IMR-90 (cell line): Measurements from ENCODE around the gene LRCH3. TPM values are rescaled to one million over a fixed set of nuclear protein-coding genes. Genes with fewer than 3 reads are reported as not detected.

Source experiments
- ATAC-seq: fragments of 200-7000 bp; cut with Tn5 transposase; 2 replicates; pipeline ENCODE4 v1.9.1; 2020; ENCODE audit warnings: low read depth, mild to moderate bottlenecking, moderate library complexity
- BruUV-seq: library from RNA; stranded (reverse); fragments of 400-500 nt; replicated peaks from 2 replicates; lab custom pipeline; 2021; lab: Mats Ljungman, UMichigan
- CTCF ChIA-PET: fragments of 300-600 bp; formaldehyde crosslinking; extraction: SDS; loops from one replicate; lab custom pipeline; 2021; ENCODE audit warnings: antibody characterized with exemption; lab: Yijun Ruan, JAX
- POLR2A ChIA-PET: fragments of 300-600 bp; sonication (Branson Sonifier 250); formaldehyde crosslinking; loops from one replicate; lab custom pipeline; 2022; ENCODE audit warnings: antibody characterized with exemption; ENCODE audit not compliant: unreplicated experiment; lab: Charles Lee
- DNase-seq: peaks from one replicate; pipeline ENCODE4 v3.0.0; 2013
- H2AFZ ChIP-seq: replicated peaks from 2 replicates; pipeline ENCODE3; 2013; ENCODE audit warnings: low read length, mild to moderate bottlenecking; ENCODE audit not compliant: poor library complexity
- H2AK5ac ChIP-seq: 2 replicates; pipeline ENCODE4 v1.6.1; 2013; ENCODE audit warnings: low read depth, low read length, inconsistent platforms
- H2AK9ac ChIP-seq: replicated peaks from 2 replicates; pipeline ENCODE3; 2013; ENCODE audit warnings: mild to moderate bottlenecking, low read depth, low read length, moderate library complexity; ENCODE audit not compliant: poor library complexity
- H2BK120ac ChIP-seq: 2 replicates; pipeline ENCODE4 v1.6.1; 2013; ENCODE audit warnings: low read depth, low read length, inconsistent platforms
- H2BK15ac ChIP-seq: 3 replicates; pipeline ENCODE4 v1.6.1; 2013; ENCODE audit warnings: low read depth, low read length, inconsistent platforms
- H2BK20ac ChIP-seq: 2 replicates; pipeline ENCODE4 v1.6.1; 2013; ENCODE audit warnings: low read depth, mild to moderate bottlenecking, inconsistent platforms, low read length, moderate library complexity
- H2BK5ac ChIP-seq: 2 replicates; pipeline ENCODE4 v1.6.1; 2013; ENCODE audit warnings: mild to moderate bottlenecking, low read depth, low read length, inconsistent platforms; ENCODE audit not compliant: poor library complexity, severe bottlenecking
- H3K14ac ChIP-seq: replicated peaks from 2 replicates; pipeline ENCODE4 v1.6.1; 2013; ENCODE audit warnings: low read depth, low read length, inconsistent platforms
- H3K18ac ChIP-seq: 2 replicates; pipeline ENCODE4 v1.6.1; 2013; ENCODE audit warnings: low read depth, low read length, control low read depth
- H3K23ac ChIP-seq: 2 replicates; pipeline ENCODE4 v1.6.1; 2013; ENCODE audit warnings: low read depth, low read length, inconsistent platforms
- H3K27ac ChIP-seq: 2 replicates; pipeline ENCODE4 v1.5.1; 2013; ENCODE audit warnings: mild to moderate bottlenecking, control low read depth, low read length; ENCODE audit not compliant: insufficient read depth
- H3K27me3 ChIP-seq: 2 replicates; pipeline ENCODE4 v1.6.1; 2013; ENCODE audit warnings: low read length; ENCODE audit not compliant: control insufficient read depth, insufficient read depth
- H3K36me3 ChIP-seq: 2 replicates; pipeline ENCODE4 v1.6.1; 2013; ENCODE audit warnings: low read length, mixed read lengths; ENCODE audit not compliant: control insufficient read depth, insufficient read depth
- H3K4ac ChIP-seq: 2 replicates; pipeline ENCODE4 v1.6.1; 2013; ENCODE audit warnings: low read depth, low read length, inconsistent platforms
- H3K4me1 ChIP-seq: 2 replicates; pipeline ENCODE4 v1.6.1; 2013; ENCODE audit warnings: low read length, mixed read lengths; ENCODE audit not compliant: control insufficient read depth, insufficient read depth
- H3K4me2 ChIP-seq: 2 replicates; pipeline ENCODE4 v1.6.1; 2013; ENCODE audit warnings: low read depth, mild to moderate bottlenecking, control low read depth, low read length, moderate library complexity
- H3K4me3 ChIP-seq: 2 replicates; pipeline ENCODE4 v1.5.1; 2013; ENCODE audit warnings: low read depth, mild to moderate bottlenecking, control low read depth, low read length, moderate library complexity; ENCODE audit not compliant: insufficient read depth
- H3K56ac ChIP-seq: 2 replicates; pipeline ENCODE4 v1.6.1; 2013; ENCODE audit warnings: low read length, inconsistent platforms; ENCODE audit not compliant: insufficient read depth; ENCODE audit errors: extremely low read depth
- H3K79me1 ChIP-seq, 2 experiments: 2 replicates each; pipeline ENCODE4 v1.6.1; 2013; ENCODE audit warnings: low read length in 2 of 2, inconsistent platforms in 1 of 2, low read depth in 1 of 2
- H3K9ac ChIP-seq: 2 replicates; pipeline ENCODE4 v1.6.1; 2013; ENCODE audit warnings: low read depth, low read length, control low read depth
- H3K9me1 ChIP-seq: 2 replicates; pipeline ENCODE4 v1.6.1; 2013; ENCODE audit warnings: low read length, inconsistent platforms; ENCODE audit not compliant: insufficient read depth
- H3K9me3 ChIP-seq: 2 replicates; pipeline ENCODE4 v1.6.1; 2013; ENCODE audit warnings: low read length; ENCODE audit not compliant: control insufficient read depth, insufficient read depth
- H4K20me1 ChIP-seq: 2 replicates; pipeline ENCODE4 v1.6.1; 2013; ENCODE audit warnings: low read length, inconsistent platforms; ENCODE audit not compliant: insufficient read depth
- H4K5ac ChIP-seq: 2 replicates; pipeline ENCODE4 v1.6.1; 2013; ENCODE audit warnings: mild to moderate bottlenecking, low read depth, low read length, control low read depth
- H4K8ac ChIP-seq, 2 experiments: 2 replicates each; pipeline ENCODE4 v1.6.1; 2013; ENCODE audit warnings: low read depth in 2 of 2, low read length in 2 of 2, control low read depth in 1 of 2, inconsistent platforms in 1 of 2
- H4K91ac ChIP-seq: 2 replicates; pipeline ENCODE4 v1.6.1; 2013; ENCODE audit warnings: low read depth, low read length, inconsistent platforms; ENCODE audit not compliant: insufficient read depth
- BHLHE40 ChIP-seq: fragments of 150-350 bp; IDR thresholded peaks from 2 replicates; pipeline ENCODE4 v1.6.1; 2016; ENCODE audit warnings: mild to moderate bottlenecking, low read depth, low read length
- CHD1 ChIP-seq: IDR thresholded peaks from 2 replicates; pipeline ENCODE4 v1.6.1; 2012; ENCODE audit warnings: low read depth, low read length, improper control_type of control experiment
- MAZ ChIP-seq: IDR thresholded peaks from 2 replicates; pipeline ENCODE4 v1.6.1; 2012; ENCODE audit warnings: low read depth, mild to moderate bottlenecking, low read length, improper control_type of control experiment, moderate library complexity, borderline replicate concordance
- MXI1 ChIP-seq: IDR thresholded peaks from 2 replicates; pipeline ENCODE4 v1.6.1; 2012; ENCODE audit warnings: low read depth, mild to moderate bottlenecking, low read length, moderate library complexity, borderline replicate concordance
- WGBS, 2 experiments: methylation state at CpG; one replicate each; pipeline versions ENCODE4 v1.1.5 to v1.1.7; 2013; ENCODE audit warnings: missing lambda C conversion rate in 2 of 2; ENCODE audit not compliant: insufficient read length in 1 of 2; ENCODE audit errors: extremely low coverage in 2 of 2; 5-methylcytosine and 5-hydroxymethylcytosine counted together
- dilution Hi-C: fragments of 300-500 bp; cut with HindIII; formaldehyde crosslinking; loops from one replicate; pipeline ENCODE4 v1.14.3; 2018; ENCODE audit warnings: low sequenced_read_pairs; ENCODE audit not compliant: unreplicated experiment
- in situ Hi-C: fragments of 300-500 bp; cut with MboI; formaldehyde crosslinking; loops from 3 replicates; pipeline ENCODE4 v1.14.3; 2019; ENCODE audit warnings: low sequenced_read_pairs, inconsistent platforms, mixed read lengths
- intact Hi-C: fragments of 100-400 bp; cut with micrococcal nuclease; formaldehyde crosslinking; loops from 2 replicates; pipeline ENCODE4 v1.10.0; 2022
- polyA plus RNA-seq, 3 experiments: library from polyadenylated mRNA; depleted of rRNA; stranded (reverse); fragments of >200 nt; gene quantifications; 2 replicates each; pipeline ENCODE4 v1.2.3, GENCODE V29; 2012; ENCODE audit warnings: low replicate concordance in 1 of 3
- total RNA-seq: library from RNA; depleted of rRNA; stranded (reverse); fragments of >200 nt; gene quantifications from 2 replicates; pipeline ENCODE4 v1.2.3, GENCODE V29; 2012

Gene LRCH3
- total and polyA plus RNA-seq, 2 of the 4 experiments (the other 2 are of a cell fraction), result 28.5 to 40.5 TPM

DNA sequence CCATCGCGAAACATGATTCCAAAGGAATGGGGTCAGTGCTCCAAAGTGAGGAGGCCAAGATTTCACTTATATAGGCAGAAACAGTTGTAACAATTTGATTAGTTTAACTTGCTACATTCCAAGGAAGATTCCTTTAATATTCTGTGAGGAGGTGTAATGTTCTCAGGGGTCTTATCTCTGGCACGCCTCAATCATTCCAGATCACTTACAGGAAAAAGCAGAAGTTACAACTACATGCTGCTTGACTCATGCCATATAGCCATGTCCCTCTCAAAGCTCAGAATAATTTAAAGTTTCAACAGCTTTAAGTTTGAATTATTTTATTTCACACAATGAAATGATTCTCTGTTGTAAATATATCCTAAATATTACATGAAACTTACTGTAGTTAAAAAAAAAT is 44.8 kb upstream of the LRCH3 start:
- dilution Hi-C loops (no loop called here), in situ Hi-C loops (no loop called here), intact Hi-C loops (no loop called here)
- H2AK9ac ChIP-seq, result no peak overlapping the region
- H3K14ac ChIP-seq, result no peak overlapping the region
- no peak overlapping the region for H3K4me2 ChIP-seq
- no peaks in the 10 kb centered on the region for H3K9me3 ChIP-seq
- no peak overlapping the region for H3K27ac ChIP-seq
- H4K5ac ChIP-seq, result no peak overlapping the region
- CTCF ChIA-PET, result interaction anchor here (0.6 kb wide), 1 partner anchor 816 kb away, joined by 3 read pairs; no protein-coding TSS in a partner anchor
- H3K4me3 ChIP-seq, result no peak overlapping the region
- H3K56ac ChIP-seq, result no peak overlapping the region
- H3K23ac ChIP-seq, result no peak overlapping the region
- no peak for TF ChIP-seq MXI1
- TF ChIP-seq BHLHE40, result no peak
- no peak for TF ChIP-seq MAZ
- no peak for TF ChIP-seq CHD1
- no peak overlapping the region for H2BK5ac ChIP-seq
- peaks cover 15% of the 10 kb centered on the region for H4K20me1 ChIP-seq
- no peak for ATAC-seq
- H2AK5ac ChIP-seq, result no peak overlapping the region
- H3K27me3 ChIP-seq, result no peaks in the 10 kb centered on the region
- no peak overlapping the region for H3K18ac ChIP-seq
- H3K36me3 ChIP-seq, result no peaks in the 10 kb centered on the region
- POLR2A ChIA-PET, result no interaction called here
- H2BK20ac ChIP-seq, result no peak overlapping the region
- H2BK120ac ChIP-seq, result no peak overlapping the region
- no TSS peak for BruUV-seq
- no CpG with 5 or more reads among the region's 3 CpGs for WGBS, 2 experiments
- no peak overlapping the region for H2AFZ ChIP-seq
- no peaks in the 10 kb centered on the region for H3K4me1 ChIP-seq
- no peak overlapping the region for H4K91ac ChIP-seq
- no peaks in the 10 kb centered on the region for H3K9me1 ChIP-seq
- no peak overlapping the region for H4K8ac ChIP-seq
- peaks cover 7% of the 10 kb centered on the region in 2 experiments; a peak in 3 of 4 replicates for H3K79me1 ChIP-seq
- no peak overlapping the region for H2BK15ac ChIP-seq
- H3K9ac ChIP-seq, result no peak overlapping the region
- H3K4ac ChIP-seq, result no peak overlapping the region
- DNase-seq, result peak; percentile 19
